Measurements from ENCODE around the gene OXTR.

The OXTR gene

GRCh38 chr3:8757551-8758518 is 11.6 kb downstream of the OXTR start:
- Histone ChIP-seq H3K9me3 (ENCODE audit: control insufficient read depth in 2 of 2, low read length in 2 of 2) (no peaks in the 10 kb centered on the region), H3K27me3 (ENCODE audit: control insufficient read depth in 1 of 2, insufficient read depth in 2 of 2, low read length in 2 of 2) (peaks cover 0 to 2% of the 10 kb centered on the region in 2 donors), H3K4me1 (ENCODE audit: control insufficient read depth, insufficient read depth, low read length) (no peaks in the 10 kb centered on the region), H3K4me3 (ENCODE audit: low read length in 2 of 2) (no peak overlapping the region), H3K27ac (ENCODE audit: low read length) (no peak overlapping the region), H3K9ac (ENCODE audit: low read length in 2 of 2) (no peak overlapping the region), H3K36me3 (ENCODE audit: control insufficient read depth in 2 of 2, insufficient read depth in 2 of 2, low read length in 2 of 2) (no peaks in the 10 kb centered on the region)

DNA sequence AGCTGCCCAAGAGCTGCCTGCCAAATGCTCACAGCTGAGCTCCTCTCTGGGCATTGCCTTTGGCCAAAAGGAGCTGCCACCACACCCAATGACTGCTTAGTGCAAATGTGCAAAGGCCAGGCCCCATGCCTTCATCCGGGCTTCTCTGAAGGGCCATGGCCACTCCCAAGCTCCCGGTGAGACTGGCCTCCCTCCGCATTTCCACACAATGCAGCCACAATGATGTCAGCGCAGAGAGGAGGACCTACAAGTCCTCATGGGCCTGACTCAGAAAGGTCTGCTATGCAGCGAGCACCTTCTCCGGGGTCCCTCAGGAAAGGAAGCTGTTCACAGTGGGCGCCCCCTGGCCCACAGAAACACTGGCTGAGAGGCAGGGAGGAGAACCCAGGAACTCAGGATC is 12.7 kb downstream of the OXTR start:
- Histone ChIP-seq H3K27me3 (ENCODE audit: control insufficient read depth in 1 of 2, insufficient read depth in 2 of 2, low read length in 2 of 2) (peaks cover 0 to 2% of the 10 kb centered on the region in 2 donors), H3K4me1 (ENCODE audit: control insufficient read depth, insufficient read depth, low read length) (no peaks in the 10 kb centered on the region), H3K9me3 (ENCODE audit: control insufficient read depth in 2 of 2, low read length in 2 of 2) (no peaks in the 10 kb centered on the region), H3K4me3 (ENCODE audit: low read length in 2 of 2) (no peak overlapping the region), H3K9ac (ENCODE audit: low read length in 2 of 2) (no peak overlapping the region), H3K36me3 (ENCODE audit: control insufficient read depth in 2 of 2, insufficient read depth in 2 of 2, low read length in 2 of 2) (no peaks in the 10 kb centered on the region), H3K27ac (ENCODE audit: low read length) (no peak overlapping the region)

- no peaks in the 10 kb centered on the region for H3K36me3 ChIP-seq (ENCODE audit: control insufficient read depth in 2 of 2, insufficient read depth in 2 of 2, low read length in 2 of 2)
- no peak overlapping the region for H3K4me3 ChIP-seq (ENCODE audit: low read length in 2 of 2)
- peaks cover 0 to 2% of the 10 kb centered on the region in 2 donors for H3K27me3 ChIP-seq (ENCODE audit: control insufficient read depth in 1 of 2, insufficient read depth in 2 of 2, low read length in 2 of 2)
- H3K4me1 ChIP-seq (ENCODE audit: control insufficient read depth, insufficient read depth, low read length), result no peaks in the 10 kb centered on the region
- H3K9ac ChIP-seq (ENCODE audit: low read length in 2 of 2), result no peak overlapping the region
- H3K27ac ChIP-seq (ENCODE audit: low read length), result no peak overlapping the region
- H3K9me3 ChIP-seq (ENCODE audit: control insufficient read depth in 2 of 2, low read length in 2 of 2), result no peaks in the 10 kb centered on the region
Observed at GRCh38 chr3:8755564-8756237, 13.7 kb downstream of the OXTR start.

DNA sequence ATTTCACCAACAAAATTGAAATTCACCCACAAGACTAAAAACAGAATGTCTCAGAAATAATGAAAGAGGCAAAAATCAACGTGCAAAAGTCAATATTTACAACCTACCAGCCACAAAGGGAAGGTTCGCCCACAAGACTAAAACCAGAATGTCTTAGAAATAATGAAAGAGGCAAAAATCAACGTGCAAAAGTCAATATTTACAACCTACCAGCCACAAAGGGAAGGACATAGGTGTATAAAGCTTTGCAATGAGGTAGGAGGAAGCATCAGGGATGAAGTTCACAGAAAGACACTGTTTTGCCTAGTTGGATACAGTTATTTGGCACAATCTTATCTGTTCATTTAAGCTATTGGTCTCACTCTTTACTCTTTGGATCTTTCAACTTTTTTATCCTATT is 14.3 kb downstream of the OXTR start:
- Histone ChIP-seq H3K4me1 (ENCODE audit: control insufficient read depth, insufficient read depth, low read length) (no peaks in the 10 kb centered on the region), H3K4me3 (ENCODE audit: low read length in 2 of 2) (no peak overlapping the region), H3K36me3 (ENCODE audit: control insufficient read depth in 2 of 2, insufficient read depth in 2 of 2, low read length in 2 of 2) (no peaks in the 10 kb centered on the region), H3K9me3 (ENCODE audit: control insufficient read depth in 2 of 2, low read length in 2 of 2) (no peaks in the 10 kb centered on the region), H3K9ac (ENCODE audit: low read length in 2 of 2) (no peak overlapping the region), H3K27me3 (ENCODE audit: control insufficient read depth in 1 of 2, insufficient read depth in 2 of 2, low read length in 2 of 2) (no peaks in the 10 kb centered on the region), H3K27ac (ENCODE audit: low read length) (no peak overlapping the region)

DNA sequence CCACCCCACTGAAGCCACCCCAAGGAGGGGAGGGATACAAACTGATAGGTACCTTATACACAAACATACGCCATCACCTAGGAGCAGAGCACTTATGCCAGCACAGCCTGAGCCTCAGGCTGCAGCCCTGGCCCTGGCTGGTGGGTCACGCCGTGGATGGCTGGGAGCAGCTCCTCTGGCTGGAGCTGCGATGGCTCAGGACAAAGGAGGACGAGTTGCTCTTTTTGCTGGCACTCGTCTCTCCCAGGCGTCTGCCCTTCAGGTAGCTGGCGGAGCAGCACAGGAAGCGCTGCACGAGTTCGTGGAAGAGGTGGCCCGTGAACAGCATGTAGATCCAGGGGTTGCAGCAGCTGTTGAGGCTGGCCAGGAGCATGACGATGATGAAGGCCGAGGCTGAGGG is 16.6 kb downstream of the OXTR start:
- Histone ChIP-seq H3K36me3 (ENCODE audit: control insufficient read depth in 2 of 2, insufficient read depth in 2 of 2, low read length in 2 of 2) (no peaks in the 10 kb centered on the region), H3K9ac (ENCODE audit: low read length in 2 of 2) (no peak overlapping the region), H3K27me3 (ENCODE audit: control insufficient read depth in 1 of 2, insufficient read depth in 2 of 2, low read length in 2 of 2) (no peaks in the 10 kb centered on the region), H3K27ac (ENCODE audit: low read length) (no peak overlapping the region), H3K9me3 (ENCODE audit: control insufficient read depth in 2 of 2, low read length in 2 of 2) (no peaks in the 10 kb centered on the region), H3K4me3 (ENCODE audit: low read length in 2 of 2) (no peak overlapping the region), H3K4me1 (ENCODE audit: control insufficient read depth, insufficient read depth, low read length) (no peaks in the 10 kb centered on the region)

- Histone ChIP-seq H3K4me1 (ENCODE audit: control insufficient read depth, insufficient read depth, low read length) (no peaks in the 10 kb centered on the region), H3K9ac (ENCODE audit: low read length in 2 of 2) (no peak overlapping the region), H3K4me3 (ENCODE audit: low read length in 2 of 2) (no peak overlapping the region), H3K27me3 (ENCODE audit: control insufficient read depth in 1 of 2, insufficient read depth in 2 of 2, low read length in 2 of 2) (peaks cover 0 to 3% of the 10 kb centered on the region in 2 donors), H3K27ac (ENCODE audit: low read length) (no peak overlapping the region), H3K36me3 (ENCODE audit: control insufficient read depth in 2 of 2, insufficient read depth in 2 of 2, low read length in 2 of 2) (no peaks in the 10 kb centered on the region), H3K9me3 (ENCODE audit: control insufficient read depth in 2 of 2, low read length in 2 of 2) (no peaks in the 10 kb centered on the region)
Observed at GRCh38 chr3:8749316-8749715, 20.1 kb downstream of the OXTR start.

DNA sequence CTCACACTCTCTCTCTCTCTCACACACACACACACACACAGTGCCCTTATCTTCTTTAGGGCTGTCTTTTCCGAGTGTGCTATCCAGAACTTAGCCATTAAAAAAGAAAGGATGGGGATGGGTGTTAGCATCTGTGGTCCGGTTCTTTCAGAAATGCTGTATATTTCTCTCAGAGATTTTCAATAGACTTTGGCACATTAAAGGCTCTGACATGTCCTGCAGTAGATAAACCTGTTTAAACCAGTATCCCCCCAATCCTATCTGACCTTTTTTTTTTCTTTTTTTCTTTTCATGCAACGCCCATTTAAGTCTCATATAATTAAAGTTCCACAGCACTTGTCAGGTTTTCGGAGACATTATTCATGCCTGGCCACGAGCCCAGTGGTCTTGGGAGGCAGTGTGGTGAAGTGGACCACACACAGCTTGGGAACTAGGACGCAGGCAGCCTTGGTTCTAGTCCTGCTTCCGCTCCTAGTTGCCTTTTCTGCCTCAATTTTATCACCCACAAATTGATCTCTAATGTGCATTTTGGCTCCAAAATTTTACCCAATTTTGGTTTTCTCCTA is 22.6 kb downstream of the OXTR start:
- Histone ChIP-seq H3K27ac (ENCODE audit: low read length) (no peak overlapping the region), H3K4me1 (ENCODE audit: control insufficient read depth, insufficient read depth, low read length) (no peaks in the 10 kb centered on the region), H3K9me3 (ENCODE audit: control insufficient read depth in 2 of 2, low read length in 2 of 2) (no peaks in the 10 kb centered on the region), H3K27me3 (ENCODE audit: control insufficient read depth in 1 of 2, insufficient read depth in 2 of 2, low read length in 2 of 2) (peaks cover 0 to 4% of the 10 kb centered on the region in 2 donors), H3K9ac (ENCODE audit: low read length in 2 of 2) (no peak overlapping the region), H3K4me3 (ENCODE audit: low read length in 2 of 2) (no peak overlapping the region), H3K36me3 (ENCODE audit: control insufficient read depth in 2 of 2, insufficient read depth in 2 of 2, low read length in 2 of 2) (no peaks in the 10 kb centered on the region)

GRCh38 chr3:8745619-8746370 is 23.6 kb downstream of the OXTR start:
- no peak overlapping the region for H3K27ac ChIP-seq (ENCODE audit: low read length)
- no peaks in the 10 kb centered on the region for H3K36me3 ChIP-seq (ENCODE audit: control insufficient read depth in 2 of 2, insufficient read depth in 2 of 2, low read length in 2 of 2)
- H3K4me1 ChIP-seq (ENCODE audit: control insufficient read depth, insufficient read depth, low read length), result peaks cover 5% of the 10 kb centered on the region
- no peak overlapping the region for H3K9ac ChIP-seq (ENCODE audit: low read length in 2 of 2)
- H3K9me3 ChIP-seq (ENCODE audit: control insufficient read depth in 2 of 2, low read length in 2 of 2), result no peaks in the 10 kb centered on the region
- H3K27me3 ChIP-seq (ENCODE audit: control insufficient read depth in 1 of 2, insufficient read depth in 2 of 2, low read length in 2 of 2), result peaks cover under 1 to 8% of the 10 kb centered on the region in 2 donors
- no peak overlapping the region for H3K4me3 ChIP-seq (ENCODE audit: low read length in 2 of 2)

DNA sequence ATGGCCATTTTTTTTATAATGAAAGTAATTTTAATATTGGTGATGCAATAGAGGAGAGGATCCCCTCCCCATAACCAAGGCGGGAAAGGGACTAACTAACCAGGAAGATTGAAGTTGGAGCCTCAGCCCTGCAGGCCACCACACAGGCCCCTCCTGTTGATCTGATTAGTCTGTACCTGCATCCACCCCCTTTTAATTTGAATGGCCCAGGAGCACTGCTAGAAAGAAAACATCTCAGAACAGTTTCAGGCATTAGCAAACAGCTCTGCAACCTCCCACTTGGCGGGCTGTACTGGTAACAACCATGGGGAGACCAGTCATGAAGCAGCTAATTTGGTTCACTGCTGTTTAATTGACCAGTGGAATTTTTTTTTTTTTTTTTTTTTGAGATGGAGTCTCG is 25.5 kb downstream of the OXTR start:
- H3K4me3 ChIP-seq (ENCODE audit: low read length in 2 of 2), result no peak overlapping the region
- H3K27ac ChIP-seq (ENCODE audit: low read length), result no peak overlapping the region
- H3K27me3 ChIP-seq (ENCODE audit: control insufficient read depth in 1 of 2, insufficient read depth in 2 of 2, low read length in 2 of 2), result peaks cover 2 to 8% of the 10 kb centered on the region in 2 donors
- H3K36me3 ChIP-seq (ENCODE audit: control insufficient read depth in 2 of 2, insufficient read depth in 2 of 2, low read length in 2 of 2), result no peaks in the 10 kb centered on the region
- peaks cover 5% of the 10 kb centered on the region for H3K4me1 ChIP-seq (ENCODE audit: control insufficient read depth, insufficient read depth, low read length)
- no peak overlapping the region for H3K9ac ChIP-seq (ENCODE audit: low read length in 2 of 2)
- H3K9me3 ChIP-seq (ENCODE audit: control insufficient read depth in 2 of 2, low read length in 2 of 2), result no peaks in the 10 kb centered on the region

GRCh38 chr3:8743021-8743601 is 26.3 kb downstream of the OXTR start:
- Histone ChIP-seq H3K27me3 (ENCODE audit: control insufficient read depth in 1 of 2, insufficient read depth in 2 of 2, low read length in 2 of 2) (peaks cover 2 to 8% of the 10 kb centered on the region in 2 donors), H3K27ac (ENCODE audit: low read length) (no peak overlapping the region), H3K36me3 (ENCODE audit: control insufficient read depth in 2 of 2, insufficient read depth in 2 of 2, low read length in 2 of 2) (no peaks in the 10 kb centered on the region), H3K4me3 (ENCODE audit: low read length in 2 of 2) (no peak overlapping the region), H3K9me3 (ENCODE audit: control insufficient read depth in 2 of 2, low read length in 2 of 2) (no peaks in the 10 kb centered on the region), H3K4me1 (ENCODE audit: control insufficient read depth, insufficient read depth, low read length) (peaks cover 5% of the 10 kb centered on the region), H3K9ac (ENCODE audit: low read length in 2 of 2) (no peak overlapping the region)

Data from stomach smooth muscle (tissue), 2 donors.